Measurements from ENCODE around the gene MPPED2.

The MPPED2 gene

GRCh38 chr11:30586251-30587144 lies at the start of gene MPPED2:
MPPED2 (minus strand) TSS chr11:30586353; CDS start chr11:30580373, 5,980 bp downstream.
- no peak for DNase-seq (ENCODE audit: low read depth)

- no peak for DNase-seq (ENCODE audit: low read depth)
Observed at GRCh38 chr11:30635401-30635989, 49.3 kb upstream of the MPPED2 start.

GRCh38 chr11:30631148-30631547 lies 45.0 kb upstream of the MPPED2 start:
- no peak for DNase-seq (ENCODE audit: low read depth)

GRCh38 chr11:30619767-30620166 lies 33.6 kb upstream of the MPPED2 start:
- DNase-seq (ENCODE audit: low read depth): no peak

GRCh38 chr11:30617762-30618161 lies 31.6 kb upstream of the MPPED2 start:
- DNase-seq (ENCODE audit: low read depth): no peak

GRCh38 chr11:30610628-30611027 lies 24.5 kb upstream of the MPPED2 start:
- DNase-seq (ENCODE audit: low read depth): no peak

- no peak for DNase-seq (ENCODE audit: low read depth)
Observed at GRCh38 chr11:30608534-30608933, 22.4 kb upstream of the MPPED2 start.

- DNase-seq (ENCODE audit: low read depth): no peak
Observed at GRCh38 chr11:30605036-30605605, 19.0 kb upstream of the MPPED2 start.

GRCh38 chr11:30603357-30603756 lies 17.2 kb upstream of the MPPED2 start:
- no peak for DNase-seq (ENCODE audit: low read depth)

- no peak for DNase-seq (ENCODE audit: low read depth)
Observed at GRCh38 chr11:30596832-30597231, 10.7 kb upstream of the MPPED2 start.

GRCh38 chr11:30595934-30596333 lies 9.8 kb upstream of the MPPED2 start:
- no peak for DNase-seq (ENCODE audit: low read depth)

GRCh38 chr11:30594646-30595411 lies 8.7 kb upstream of the MPPED2 start:
- DNase-seq (ENCODE audit: low read depth): no peak

GRCh38 chr11:30587269-30587812 lies 1.2 kb upstream of the MPPED2 start:
- no peak for DNase-seq (ENCODE audit: low read depth)

- DNase-seq (ENCODE audit: low read depth): no peak
Observed at GRCh38 chr11:30585892-30586250, 282 bp downstream of the MPPED2 start.

- no peak for DNase-seq (ENCODE audit: low read depth)
Observed at GRCh38 chr11:30585125-30585891, 845 bp downstream of the MPPED2 start.

- DNase-seq (ENCODE audit: low read depth): no peak
Observed at GRCh38 chr11:30583476-30584280, 2.5 kb downstream of the MPPED2 start.

GRCh38 chr11:30582726-30583125 lies 3.4 kb downstream of the MPPED2 start:
- DNase-seq (ENCODE audit: low read depth): no peak

- DNase-seq (ENCODE audit: low read depth): no peak
Observed at GRCh38 chr11:30581675-30582074, 4.5 kb downstream of the MPPED2 start.

- DNase-seq (ENCODE audit: low read depth): no peak
Observed at GRCh38 chr11:30580573-30580972, 5.6 kb downstream of the MPPED2 start.

- no peak for DNase-seq (ENCODE audit: low read depth)
Observed at GRCh38 chr11:30579415-30580175, 6.6 kb downstream of the MPPED2 start.
